Measurements from ENCODE around the gene TRABD. TPM values are rescaled to one million over a fixed set of nuclear protein-coding genes. Genes with fewer than 3 reads are reported as not detected.
"Not testable (repeated sequence)": the region's sequence is repeated elsewhere in the genome, so short reads cannot be mapped to it uniquely, and the experiment has no call there.

Gene TRABD
- total RNA-seq = 100 to 1,000 TPM; 106 to 157 (median 124) TPM
- polyA plus RNA-seq = 10 to 100 TPM; 29.4 to 50.0 TPM
- total RNA-seq = 122 reads per million, percentile 87 among the genes with 10 or more reads in this experiment

DNA sequence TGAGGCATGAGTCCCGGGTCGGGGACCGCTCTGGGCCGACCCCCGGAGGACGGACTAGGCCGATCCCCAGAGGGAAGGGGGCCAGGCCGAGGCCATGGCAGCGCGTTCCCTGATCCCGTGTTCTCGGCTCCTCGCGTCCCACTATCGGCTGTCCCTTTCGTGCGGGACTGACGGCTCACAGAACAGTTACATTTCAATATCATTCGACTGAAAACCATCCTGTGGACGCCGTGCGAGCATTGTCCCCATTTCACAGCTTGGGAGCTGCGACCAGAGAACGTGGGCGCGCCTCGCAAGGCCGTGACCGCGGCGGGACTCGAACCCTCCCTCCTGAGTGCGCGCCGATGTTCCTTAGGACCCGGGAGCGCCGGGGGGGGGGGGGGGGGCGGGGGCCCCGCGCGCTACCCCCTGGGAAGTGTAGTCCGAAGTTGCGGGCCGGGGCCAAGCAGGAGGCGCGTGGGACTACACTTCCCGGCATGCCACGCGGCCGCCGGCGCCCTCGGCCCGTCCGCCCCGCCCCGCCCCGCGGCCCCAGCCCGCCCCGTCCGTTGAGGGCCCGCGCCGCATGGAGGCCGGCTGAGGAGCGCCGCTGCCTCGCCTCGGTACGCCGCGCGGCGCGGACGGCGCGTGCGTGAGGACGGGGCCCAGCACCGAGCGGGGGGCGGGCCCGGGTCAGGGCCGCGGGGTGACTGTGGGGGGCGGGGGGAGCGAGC lies at the start of gene TRABD:
Gene TRABD, plus strand, starts transcription at position 539 of the 713 bp plus-strand sequence. CDS start 7,148 bp downstream, outside the sequence.
- Histone ChIP-seq H3K9me3 (ENCODE audit: control insufficient read depth in 2 of 3, low read length in 3 of 3) (no peaks in the 10 kb centered on the region), H3K4me3 (ENCODE audit: low read length) (peak within 1 kb of the TSS; percentile 83), H3K27ac (ENCODE audit: low read depth, low read length) (peak within 1 kb of the TSS; percentile 78), H3K4me1 (ENCODE audit: control insufficient read depth in 2 of 2, insufficient read depth in 2 of 2, low read length in 2 of 2) (peaks cover 28 to 32% of the 10 kb centered on the region in 2 donors), H3K36me3 (ENCODE audit: control insufficient read depth in 2 of 3, insufficient read depth in 3 of 3, low read length in 3 of 3) (no peaks in the 10 kb centered on the region), H3K27me3 (ENCODE audit: control insufficient read depth in 2 of 2, insufficient read depth in 2 of 2, low read length in 2 of 2) (no peaks in the 10 kb centered on the region)
- ATAC-seq (peak; percentile 87), DNase-seq (peak; percentile 76 to 89 (median 86))
- Mint-ChIP-seq H3K9me3 (no peaks in the 10 kb centered on the region), H3K27me3 (peaks cover 0 to 6% (median 0%) of the 10 kb centered on the region in 5 donors), H3K27ac (peak within 1 kb of the TSS; percentile 82 to 98 (median 96)), H3K4me1 (peaks cover 10 to 37% (median 23%) of the 10 kb centered on the region in 7 donors), H3K36me3 (peaks cover 0 to 2% (median 0%) of the 10 kb centered on the region in 5 donors), H3K4me3 (peak within 1 kb of the TSS; percentile 88 to 98 (median 94))
- intact Hi-C loops (cut with micrococcal nuclease) = loop anchor here in 1 of 2 donors (1.0 kb wide), 2 partner anchors 15 to 36 kb away; no protein-coding TSS in a partner anchor
- ChIA-PET POLR2A (interaction anchor here (0.9 kb wide), 1 partner anchor 53 kb away, joined by 3 read pairs; no protein-coding TSS in a partner anchor), CTCF (interaction anchor here (0.5 kb wide), 1 partner anchor 147 kb away, joined by 3 read pairs; no protein-coding TSS in a partner anchor)

DNA sequence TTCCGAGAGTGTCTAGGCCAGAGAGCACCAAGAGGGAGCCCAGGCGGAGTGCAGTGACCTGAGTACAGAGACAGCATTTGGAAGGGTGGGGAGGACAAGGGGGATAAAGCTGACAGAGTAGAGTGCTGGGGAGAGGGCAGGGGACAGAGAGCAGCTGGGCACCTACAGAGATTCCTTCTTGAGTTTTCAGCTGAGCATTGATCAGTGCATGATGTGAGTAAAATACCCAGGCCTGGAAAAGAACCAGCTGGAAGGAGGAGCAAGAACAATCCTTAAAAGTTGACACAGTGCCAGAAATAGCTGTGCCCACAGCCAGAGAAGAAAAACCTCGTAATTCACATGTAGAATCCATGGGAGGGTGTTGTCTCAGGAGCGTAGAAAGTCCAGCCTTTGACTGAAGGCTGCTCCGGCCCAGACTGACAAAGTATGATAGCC lies 49.1 kb upstream of the TRABD start:
- CTCF ChIA-PET = no interaction called here
- ATAC-seq = no peak
- Mint-ChIP-seq H3K27ac (no peak overlapping the region), H3K4me1 (peaks cover 0 to 3% (median 0%) of the 10 kb centered on the region in 7 donors), H3K4me3 (no peak overlapping the region), H3K27me3 (peaks cover 12 to 40% (median 21%) of the 10 kb centered on the region in 5 donors), H3K9me3 (no peaks in the 10 kb centered on the region), H3K36me3 (no peaks in the 10 kb centered on the region)
- Histone ChIP-seq H3K27me3 (ENCODE audit: control insufficient read depth in 2 of 2, insufficient read depth in 2 of 2, low read length in 2 of 2) (no peaks in the 10 kb centered on the region), H3K9me3 (ENCODE audit: control insufficient read depth in 2 of 3, low read length in 3 of 3) (no peaks in the 10 kb centered on the region), H3K4me1 (ENCODE audit: control insufficient read depth in 2 of 2, insufficient read depth in 2 of 2, low read length in 2 of 2) (no peaks in the 10 kb centered on the region), H3K4me3 (ENCODE audit: low read length) (no peak overlapping the region), H3K36me3 (ENCODE audit: control insufficient read depth in 2 of 3, insufficient read depth in 3 of 3, low read length in 3 of 3) (no peaks in the 10 kb centered on the region), H3K27ac (ENCODE audit: low read depth, low read length) (no peak overlapping the region)
- no peak for DNase-seq
- POLR2A ChIA-PET = no interaction called here
- intact Hi-C loops (cut with micrococcal nuclease) = no loop called here

- H3K36me3 Mint-ChIP-seq; DNase-seq; H3K27me3 ChIP-seq (ENCODE audit: control insufficient read depth in 2 of 2, insufficient read depth in 2 of 2, low read length in 2 of 2); H3K9me3 Mint-ChIP-seq; H3K4me1 ChIP-seq (ENCODE audit: control insufficient read depth in 2 of 2, insufficient read depth in 2 of 2, low read length in 2 of 2); POLR2A ChIA-PET; H3K27ac ChIP-seq (ENCODE audit: low read depth, low read length); intact Hi-C loops (cut with micrococcal nuclease); H3K4me3 Mint-ChIP-seq; CTCF ChIA-PET; H3K4me1 Mint-ChIP-seq; ATAC-seq; H3K4me3 ChIP-seq (ENCODE audit: low read length); H3K27ac Mint-ChIP-seq; H3K36me3 ChIP-seq (ENCODE audit: control insufficient read depth in 2 of 3, insufficient read depth in 3 of 3, low read length in 3 of 3); H3K9me3 ChIP-seq (ENCODE audit: control insufficient read depth in 2 of 3, low read length in 3 of 3): not testable (repeated sequence)
- peaks cover 11 to 41% (median 21%) of the 10 kb centered on the region in 5 donors for H3K27me3 Mint-ChIP-seq
Observed at GRCh38 chr22:50137277-50137676, 48.4 kb upstream of the TRABD start.

DNA sequence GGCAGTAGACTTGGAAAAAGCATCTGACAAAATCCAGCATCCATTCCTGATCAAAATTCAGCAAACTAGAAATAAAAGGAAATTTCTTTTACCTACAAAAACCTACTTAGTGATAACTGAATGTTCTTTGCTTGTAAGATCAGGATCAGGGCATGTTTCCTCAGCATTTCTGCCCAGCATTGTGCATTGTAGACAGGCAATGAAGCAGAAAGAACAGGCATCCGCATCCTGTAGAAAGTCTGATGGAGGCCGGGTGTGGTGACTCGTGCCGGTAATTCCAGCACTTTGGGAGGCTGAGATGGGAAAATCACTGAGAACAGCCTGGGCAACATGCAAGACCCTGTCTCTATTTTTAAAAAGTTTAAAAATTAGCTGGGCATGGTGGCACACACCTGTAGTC lies 47.7 kb upstream of the TRABD start:
- no peak for ATAC-seq

GRCh38 chr22:50138988-50139387 lies 46.7 kb upstream of the TRABD start:
- DNase-seq (no peak), ATAC-seq (no peak)
- Mint-ChIP-seq H3K27ac (no peak overlapping the region), H3K36me3 (no peaks in the 10 kb centered on the region), H3K4me3 (no peak overlapping the region), H3K27me3 (peaks cover under 1 to 47% (median 15%) of the 10 kb centered on the region in 5 donors), H3K4me1 (peaks cover 0 to 3% (median 0%) of the 10 kb centered on the region in 7 donors), H3K9me3 (no peaks in the 10 kb centered on the region)
- ChIA-PET CTCF (no interaction called here), POLR2A (no interaction called here)
- Histone ChIP-seq H3K36me3 (ENCODE audit: control insufficient read depth in 2 of 3, insufficient read depth in 3 of 3, low read length in 3 of 3) (no peaks in the 10 kb centered on the region), H3K27ac (ENCODE audit: low read depth, low read length) (no peak overlapping the region), H3K9me3 (ENCODE audit: control insufficient read depth in 2 of 3, low read length in 3 of 3) (no peaks in the 10 kb centered on the region), H3K27me3 (ENCODE audit: control insufficient read depth in 2 of 2, insufficient read depth in 2 of 2, low read length in 2 of 2) (no peaks in the 10 kb centered on the region), H3K4me3 (ENCODE audit: low read length) (no peak overlapping the region), H3K4me1 (ENCODE audit: control insufficient read depth in 2 of 2, insufficient read depth in 2 of 2, low read length in 2 of 2) (no peaks in the 10 kb centered on the region)
- intact Hi-C loops (cut with micrococcal nuclease) = no loop called here

More for the DNA sequence above, 47.7 kb upstream of the TRABD start:
- Histone ChIP-seq H3K27me3 (ENCODE audit: control insufficient read depth in 2 of 2, insufficient read depth in 2 of 2, low read length in 2 of 2) (no peaks in the 10 kb centered on the region), H3K4me3 (ENCODE audit: low read length) (no peak overlapping the region), H3K27ac (ENCODE audit: low read depth, low read length) (no peak overlapping the region), H3K9me3 (ENCODE audit: control insufficient read depth in 2 of 3, low read length in 3 of 3) (no peaks in the 10 kb centered on the region), H3K4me1 (ENCODE audit: control insufficient read depth in 2 of 2, insufficient read depth in 2 of 2, low read length in 2 of 2) (no peaks in the 10 kb centered on the region), H3K36me3 (ENCODE audit: control insufficient read depth in 2 of 3, insufficient read depth in 3 of 3, low read length in 3 of 3) (no peaks in the 10 kb centered on the region)
- Mint-ChIP-seq H3K27me3 (peaks cover 7 to 43% (median 18%) of the 10 kb centered on the region in 5 donors), H3K36me3 (no peaks in the 10 kb centered on the region), H3K27ac (no peak overlapping the region), H3K4me1 (peaks cover 0 to 3% (median 0%) of the 10 kb centered on the region in 7 donors), H3K9me3 (no peaks in the 10 kb centered on the region), H3K4me3 (no peak overlapping the region)
- ChIA-PET CTCF (no interaction called here), POLR2A (no interaction called here)
- intact Hi-C loops (cut with micrococcal nuclease) = no loop called here
- no peak for DNase-seq

DNA sequence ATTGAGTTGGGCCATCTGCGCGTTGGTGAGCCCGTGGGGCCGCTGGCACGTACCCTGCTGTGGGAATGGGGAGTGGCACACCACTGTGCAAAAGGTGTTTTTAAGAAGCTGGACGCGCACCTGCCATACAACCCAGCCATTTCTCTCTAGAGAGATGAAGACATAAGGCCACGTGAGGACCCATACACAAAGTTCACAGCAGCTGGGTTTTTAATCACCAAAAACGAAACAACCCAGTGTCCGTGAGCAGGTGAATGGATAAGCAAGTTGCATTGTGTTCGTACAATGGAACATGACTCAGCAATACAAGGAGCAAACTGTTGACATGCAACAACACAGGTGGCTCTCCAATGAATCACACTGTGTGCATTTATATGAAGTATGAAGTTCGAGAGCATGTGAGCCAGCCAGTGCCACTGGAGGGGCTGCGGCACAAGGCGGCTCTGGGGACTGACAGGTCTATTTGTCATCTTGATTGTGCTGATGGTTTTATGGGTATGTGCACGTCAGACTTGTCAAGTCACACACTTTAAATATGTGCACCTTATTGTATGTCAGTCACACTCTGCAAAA lies 45.8 kb upstream of the TRABD start:
- Histone ChIP-seq H3K27me3 (ENCODE audit: control insufficient read depth in 2 of 2, insufficient read depth in 2 of 2, low read length in 2 of 2) (no peaks in the 10 kb centered on the region), H3K4me3 (ENCODE audit: low read length) (no peak overlapping the region), H3K36me3 (ENCODE audit: control insufficient read depth in 2 of 3, insufficient read depth in 3 of 3, low read length in 3 of 3) (no peaks in the 10 kb centered on the region), H3K4me1 (ENCODE audit: control insufficient read depth in 2 of 2, insufficient read depth in 2 of 2, low read length in 2 of 2) (no peaks in the 10 kb centered on the region), H3K9me3 (ENCODE audit: control insufficient read depth in 2 of 3, low read length in 3 of 3) (no peaks in the 10 kb centered on the region), H3K27ac (ENCODE audit: low read depth, low read length) (no peak overlapping the region)
- Mint-ChIP-seq H3K36me3 (no peaks in the 10 kb centered on the region), H3K9me3 (peaks cover 0 to 3% (median 0%) of the 10 kb centered on the region in 11 donors), H3K4me1 (peaks cover 0 to 3% (median 0%) of the 10 kb centered on the region in 7 donors), H3K27ac (no peak overlapping the region), H3K27me3 (peaks cover 0 to 41% (median 11%) of the 10 kb centered on the region in 5 donors), H3K4me3 (no peak overlapping the region)
- ChIA-PET CTCF (no interaction called here), POLR2A (no interaction called here)
- ATAC-seq (no peak), DNase-seq (no peak)
- intact Hi-C loops (cut with micrococcal nuclease) = no loop called here
